ENCODE data around the gene PRSS22. TPM values are rescaled to one million over a fixed set of nuclear protein-coding genes. Genes with fewer than 3 reads are reported as not detected.
A peak's percentile ranks its signal among the peaks of the same experiment; 100 is the strongest.

The PRSS22 gene
- total RNA-seq, 6 experiments from 2014 or later = not detected

DNA sequence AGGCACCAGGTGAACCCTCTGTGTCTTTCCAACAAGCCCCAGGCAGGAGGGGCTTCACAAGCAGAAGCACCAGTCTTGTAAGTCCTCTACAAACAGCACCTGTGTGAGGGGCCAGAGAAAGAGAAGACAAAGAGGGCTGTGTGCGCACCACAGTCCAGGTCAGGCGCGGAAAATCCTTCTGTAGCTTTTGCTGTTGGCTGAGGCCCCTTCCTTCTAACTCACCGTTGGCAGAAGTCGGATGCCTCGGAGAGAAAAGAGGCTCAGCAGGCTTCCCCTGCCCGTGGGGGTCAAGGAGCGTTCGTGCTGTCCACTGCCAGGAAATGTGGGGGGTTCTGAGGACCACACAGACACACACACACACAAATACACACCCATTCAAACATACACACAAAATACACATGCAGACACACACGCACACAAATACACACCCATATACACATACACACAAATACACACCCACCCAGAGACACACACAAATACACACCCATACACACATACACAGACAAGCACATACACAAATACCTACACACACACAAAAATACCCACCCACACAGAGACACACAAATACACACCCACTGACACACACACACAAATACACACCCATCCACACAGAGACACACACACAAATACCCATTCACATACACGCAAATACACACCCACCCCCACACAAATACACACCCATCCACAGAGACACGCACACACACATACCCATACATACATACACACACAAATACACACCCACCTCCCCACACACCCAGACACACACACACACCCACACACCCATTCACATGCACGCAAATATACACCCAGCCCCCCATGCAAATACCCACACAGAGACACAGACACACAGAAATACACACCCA, 21.1 kb downstream of the PRSS22 start:
- Mint-ChIP-seq H3K36me3 (ENCODE audit: low read depth) (no peaks in the 10 kb centered on the region), H3K4me3 (no peak overlapping the region), H3K9me3 (peaks cover 5% of the 10 kb centered on the region), H3K27me3 (ENCODE audit: insufficient read depth) (peaks cover 11% of the 10 kb centered on the region), H3K4me1 (ENCODE audit: low read depth) (peaks cover 31% of the 10 kb centered on the region), H3K27ac (no peak overlapping the region; the same call in 1 of the 2 replicates)
- no peak for DNase-seq
- TF ChIP-seq, protein P1, sequence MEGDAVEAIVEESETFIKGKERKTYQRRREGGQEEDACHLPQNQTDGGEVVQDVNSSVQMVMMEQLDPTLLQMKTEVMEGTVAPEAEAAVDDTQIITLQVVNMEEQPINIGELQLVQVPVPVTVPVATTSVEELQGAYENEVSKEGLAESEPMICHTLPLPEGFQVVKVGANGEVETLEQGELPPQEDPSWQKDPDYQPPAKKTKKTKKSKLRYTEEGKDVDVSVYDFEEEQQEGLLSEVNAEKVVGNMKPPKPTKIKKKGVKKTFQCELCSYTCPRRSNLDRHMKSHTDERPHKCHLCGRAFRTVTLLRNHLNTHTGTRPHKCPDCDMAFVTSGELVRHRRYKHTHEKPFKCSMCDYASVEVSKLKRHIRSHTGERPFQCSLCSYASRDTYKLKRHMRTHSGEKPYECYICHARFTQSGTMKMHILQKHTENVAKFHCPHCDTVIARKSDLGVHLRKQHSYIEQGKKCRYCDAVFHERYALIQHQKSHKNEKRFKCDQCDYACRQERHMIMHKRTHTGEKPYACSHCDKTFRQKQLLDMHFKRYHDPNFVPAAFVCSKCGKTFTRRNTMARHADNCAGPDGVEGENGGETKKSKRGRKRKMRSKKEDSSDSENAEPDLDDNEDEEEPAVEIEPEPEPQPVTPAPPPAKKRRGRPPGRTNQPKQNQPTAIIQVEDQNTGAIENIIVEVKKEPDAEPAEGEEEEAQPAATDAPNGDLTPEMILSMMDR (IDR thresholded peaks at IDR 0.05) = no peak

DNA sequence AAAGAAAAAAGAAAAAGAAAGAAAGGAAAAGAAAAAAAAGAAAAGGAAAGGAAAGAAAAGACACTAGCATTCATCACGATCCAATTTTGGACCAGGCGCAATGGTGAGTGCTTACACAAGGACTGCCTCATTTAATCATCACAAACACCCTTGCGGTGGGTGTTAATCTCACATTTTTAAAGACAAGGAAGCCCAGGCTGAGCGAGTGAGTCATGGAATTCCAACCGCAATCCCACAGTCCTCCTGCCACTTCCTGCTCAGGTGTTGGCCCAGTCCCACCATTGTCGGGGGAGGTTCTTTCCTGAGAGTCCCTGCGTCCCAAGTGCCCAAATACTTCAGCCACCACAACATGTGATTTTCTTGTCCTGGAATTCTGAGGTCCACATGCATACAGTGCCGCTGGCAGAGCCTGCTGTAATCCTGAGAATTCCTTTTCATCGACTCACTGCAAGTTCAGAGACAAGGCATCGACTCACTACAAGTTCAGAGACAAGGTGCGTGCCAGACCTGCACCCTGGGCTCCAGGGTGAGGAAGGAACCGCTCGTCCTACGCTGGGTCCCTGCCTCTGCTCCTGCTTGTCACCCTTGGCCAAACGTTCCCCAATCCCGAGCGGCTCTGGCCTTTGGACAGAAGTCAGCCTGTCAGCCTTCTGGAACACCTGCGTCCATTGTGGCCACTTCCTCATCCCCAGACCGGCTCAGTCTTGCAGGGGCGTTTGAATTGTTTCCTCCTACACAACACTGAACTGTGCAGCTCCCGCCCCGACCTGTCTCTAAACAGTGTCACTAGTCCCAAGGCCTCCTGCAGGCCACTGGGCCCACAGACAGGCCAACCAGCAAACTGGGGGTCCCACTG, 22.1 kb downstream of the PRSS22 start:
- Mint-ChIP-seq H3K4me1 (ENCODE audit: low read depth) (peaks cover 31% of the 10 kb centered on the region), H3K36me3 (ENCODE audit: low read depth) (no peaks in the 10 kb centered on the region), H3K27me3 (ENCODE audit: insufficient read depth) (peaks cover 18% of the 10 kb centered on the region), H3K9me3 (peaks cover 5% of the 10 kb centered on the region), H3K27ac (peak overlapping the region; percentile 68), H3K4me3 (peak overlapping the region; percentile 52)
- TF ChIP-seq, protein P1 (IDR thresholded peaks at IDR 0.05) = no peak
- DNase-seq = peak; percentile 90

DNA sequence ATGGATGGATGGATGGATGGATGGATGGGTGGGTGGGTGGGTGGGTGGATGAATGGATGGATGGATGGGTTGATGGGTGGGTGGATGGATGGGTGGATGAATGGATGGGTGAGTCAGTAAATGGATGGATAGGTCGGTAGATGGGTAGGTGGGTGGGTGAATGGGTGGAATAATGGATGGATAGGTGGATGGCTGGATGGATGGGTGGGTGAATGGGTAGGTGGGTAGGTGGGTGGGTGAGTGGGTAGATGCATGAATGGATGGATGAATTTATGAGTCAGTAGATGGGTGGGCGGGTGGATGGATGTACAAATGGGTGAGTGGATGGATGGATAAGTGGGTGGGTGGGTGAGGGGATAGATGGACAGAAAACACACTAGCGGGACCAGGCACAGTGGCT, 23.0 kb downstream of the PRSS22 start:
- Mint-ChIP-seq H3K36me3 (ENCODE audit: low read depth) (no peaks in the 10 kb centered on the region), H3K9me3 (peaks cover 5% of the 10 kb centered on the region), H3K4me1 (ENCODE audit: low read depth) (peaks cover 31% of the 10 kb centered on the region), H3K27ac (no peak overlapping the region), H3K4me3 (no peak overlapping the region), H3K27me3 (ENCODE audit: insufficient read depth) (peaks cover 20% of the 10 kb centered on the region)
- DNase-seq = no peak
- TF ChIP-seq, protein P1 (IDR thresholded peaks at IDR 0.05) = no peak

DNA sequence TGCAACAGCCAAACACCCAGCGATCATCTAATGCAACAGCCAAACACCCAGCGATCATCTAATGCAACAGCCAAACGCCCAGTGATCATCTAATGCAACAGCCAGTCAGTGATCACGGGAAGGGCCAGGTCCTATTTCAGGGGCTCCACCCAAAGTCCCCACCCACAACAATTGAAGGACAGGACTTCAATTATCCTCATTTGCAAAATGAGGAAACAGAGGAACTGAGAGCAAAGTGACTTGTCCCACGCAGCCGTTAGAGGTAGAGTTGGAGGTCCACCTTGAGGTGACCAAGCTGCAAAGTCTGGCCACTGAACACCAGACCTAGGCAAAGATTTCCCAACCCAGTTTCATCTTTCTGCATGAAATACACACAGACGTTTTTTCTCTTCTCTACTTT, 24.2 kb downstream of the PRSS22 start:
- DNase-seq = no peak
- Mint-ChIP-seq H3K9me3 (peaks cover 5% of the 10 kb centered on the region), H3K4me3 (no peak overlapping the region), H3K27ac (no peak overlapping the region), H3K36me3 (ENCODE audit: low read depth) (no peaks in the 10 kb centered on the region), H3K27me3 (ENCODE audit: insufficient read depth) (peaks cover 21% of the 10 kb centered on the region), H3K4me1 (ENCODE audit: low read depth) (peaks cover 26% of the 10 kb centered on the region)
- TF ChIP-seq, protein P1 (IDR thresholded peaks at IDR 0.05) = no peak

DNA sequence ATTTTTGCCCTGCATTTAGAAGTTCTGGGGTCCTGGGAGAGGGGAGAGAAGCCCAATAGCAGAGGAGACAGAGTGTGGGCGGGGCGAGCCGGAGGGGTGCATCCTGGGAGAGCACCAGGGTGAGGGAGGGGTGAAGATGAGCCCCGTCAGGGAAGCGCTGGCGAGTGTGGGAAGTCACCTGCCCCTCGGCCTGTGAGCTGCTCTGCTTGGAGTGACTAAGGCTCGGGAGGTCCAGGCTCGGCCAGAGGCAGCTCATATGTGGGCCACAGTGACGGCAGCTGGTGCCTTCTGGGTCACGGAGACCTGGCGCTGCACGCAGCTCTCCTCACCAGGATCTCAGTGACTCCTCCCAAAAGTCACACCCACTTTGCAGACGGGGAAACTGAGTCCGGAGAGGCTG, 26.8 kb downstream of the PRSS22 start:
- TF ChIP-seq, protein P1 (IDR thresholded peaks at IDR 0.05) = no peak
- no peak overlapping the region for H3K27ac Mint-ChIP-seq
- H3K4me1 Mint-ChIP-seq (ENCODE audit: low read depth) = peaks cover 18% of the 10 kb centered on the region
- no peak for DNase-seq
- H3K36me3 Mint-ChIP-seq (ENCODE audit: low read depth) = no peaks in the 10 kb centered on the region
- H3K27me3 Mint-ChIP-seq (ENCODE audit: insufficient read depth) = peaks cover 28% of the 10 kb centered on the region
- H3K4me3 Mint-ChIP-seq = no peak overlapping the region
- peaks cover 5% of the 10 kb centered on the region for H3K9me3 Mint-ChIP-seq

All from HFFc6 (cell line).